Measurements from ENCODE around the gene LPP.

LPP gene

GRCh38 chr3:188486126-188486525 lies 332.2 kb downstream of the LPP start:
- TF ChIP-seq EZH2phosphoT487 (IDR thresholded peaks at IDR 0.05; ENCODE audit: low read length): no peak
- no peak for TF ChIP-seq EZH2 (optimal IDR thresholded peaks at IDR 0.05; ENCODE audit: low read depth, low read length)
- no peak for TF ChIP-seq CTCF (IDR thresholded peaks at IDR 0.05; ENCODE audit: low read length)
- Histone ChIP-seq H2AFZ (ENCODE audit: low read length) (no peak overlapping the region), H3K9me2 (replicated peaks; ENCODE audit: insufficient read depth, low read length) (no peaks in the 10 kb centered on the region), H4K20me1 (ENCODE audit: insufficient read depth, low read length) (no peaks in the 10 kb centered on the region), H3K4me1 (ENCODE audit: low read length) (no peaks in the 10 kb centered on the region), H3K27me3 (replicated peaks; ENCODE audit: insufficient read depth, low read length) (no peaks in the 10 kb centered on the region), H3K79me2 (ENCODE audit: low read length) (no peaks in the 10 kb centered on the region), H3K27ac (ENCODE audit: low read length) (no peak overlapping the region), H3K36me3 (replicated peaks; ENCODE audit: insufficient read depth, low read length) (no peaks in the 10 kb centered on the region), H3K9ac (ENCODE audit: low read length) (no peak overlapping the region), H3K4me3 (ENCODE audit: low read length) (no peak overlapping the region), H3K4me2 (ENCODE audit: low read depth, low read length) (no peak overlapping the region), H3F3A (ENCODE audit: insufficient read depth, low read length) (no peaks in the 10 kb centered on the region), H3K9me3 (replicated peaks; ENCODE audit: insufficient read depth, low read length) (no peaks in the 10 kb centered on the region)
- no peak for DNase-seq

GRCh38 chr3:188486952-188487351 lies 333.0 kb downstream of the LPP start:
- DNase-seq: no peak
- TF ChIP-seq EZH2 (optimal IDR thresholded peaks at IDR 0.05; ENCODE audit: low read depth, low read length) (no peak), EZH2phosphoT487 (IDR thresholded peaks at IDR 0.05; ENCODE audit: low read length) (no peak), CTCF (IDR thresholded peaks at IDR 0.05; ENCODE audit: low read length) (no peak)
- Histone ChIP-seq H3K4me3 (ENCODE audit: low read length) (no peak overlapping the region), H3K9me3 (replicated peaks; ENCODE audit: insufficient read depth, low read length) (no peaks in the 10 kb centered on the region), H3K4me2 (ENCODE audit: low read depth, low read length) (no peak overlapping the region), H3K27ac (ENCODE audit: low read length) (no peak overlapping the region), H3K9me2 (replicated peaks; ENCODE audit: insufficient read depth, low read length) (no peaks in the 10 kb centered on the region), H3F3A (ENCODE audit: insufficient read depth, low read length) (no peaks in the 10 kb centered on the region), H4K20me1 (ENCODE audit: insufficient read depth, low read length) (no peaks in the 10 kb centered on the region), H3K36me3 (replicated peaks; ENCODE audit: insufficient read depth, low read length) (no peaks in the 10 kb centered on the region), H3K4me1 (ENCODE audit: low read length) (no peaks in the 10 kb centered on the region), H2AFZ (ENCODE audit: low read length) (no peak overlapping the region), H3K79me2 (ENCODE audit: low read length) (no peaks in the 10 kb centered on the region), H3K9ac (ENCODE audit: low read length) (no peak overlapping the region), H3K27me3 (replicated peaks; ENCODE audit: insufficient read depth, low read length) (no peaks in the 10 kb centered on the region)

- Histone ChIP-seq H4K20me1 (ENCODE audit: insufficient read depth, low read length) (no peaks in the 10 kb centered on the region), H3K4me3 (ENCODE audit: low read length) (no peak overlapping the region), H3F3A (ENCODE audit: insufficient read depth, low read length) (no peaks in the 10 kb centered on the region), H3K27ac (ENCODE audit: low read length) (no peak overlapping the region), H3K36me3 (replicated peaks; ENCODE audit: insufficient read depth, low read length) (no peaks in the 10 kb centered on the region), H3K9ac (ENCODE audit: low read length) (no peak overlapping the region), H3K9me2 (replicated peaks; ENCODE audit: insufficient read depth, low read length) (no peaks in the 10 kb centered on the region), H3K4me2 (ENCODE audit: low read depth, low read length) (no peak overlapping the region), H2AFZ (ENCODE audit: low read length) (no peak overlapping the region), H3K4me1 (ENCODE audit: low read length) (no peaks in the 10 kb centered on the region), H3K79me2 (ENCODE audit: low read length) (no peaks in the 10 kb centered on the region), H3K27me3 (replicated peaks; ENCODE audit: insufficient read depth, low read length) (no peaks in the 10 kb centered on the region), H3K9me3 (replicated peaks; ENCODE audit: insufficient read depth, low read length) (no peaks in the 10 kb centered on the region)
- TF ChIP-seq CTCF (IDR thresholded peaks at IDR 0.05; ENCODE audit: low read length) (no peak), EZH2 (optimal IDR thresholded peaks at IDR 0.05; ENCODE audit: low read depth, low read length) (no peak), EZH2phosphoT487 (IDR thresholded peaks at IDR 0.05; ENCODE audit: low read length) (no peak)
- DNase-seq: no peak
These were observed 333.7 kb downstream of the LPP start for GRCh38 chr3:188487652-188488051.

Data from MM.1S (cell line).